ENCODE data around the gene ACAD10. TPM values are rescaled to one million over a fixed set of nuclear protein-coding genes. Genes with fewer than 3 reads are reported as not detected.

Gene ACAD10
- total and polyA plus RNA-seq, 2 of the 13 experiments (the other 11 are each of a cell fraction or from before 2014, with no cell fraction given): 15.2 to 16.3 TPM

GRCh38 chr12:111673503-111673902 lies 12.3 kb upstream of the ACAD10 start:
- 73% methylated on average over 3 of the region's 3 CpGs for WGBS (ENCODE audit: low lambda C conversion rate)
- Histone ChIP-seq H3K4me1 (ENCODE audit: insufficient read depth, low read length) (no peaks in the 10 kb centered on the region; the same call in 1 of the 2 replicates), H3K9me3 (ENCODE audit: low read length) (no peaks in the 10 kb centered on the region), H3K79me2 (ENCODE audit: insufficient read depth, low read length) (no peaks in the 10 kb centered on the region), H3K4me2 (ENCODE audit: low read depth, low read length) (no peak overlapping the region), H3K27ac (ENCODE audit: extremely low read length, insufficient read depth, low read length) (no peak overlapping the region), H3K27me3 (ENCODE audit: control insufficient read depth in 1 of 2, insufficient read depth in 2 of 2, low read length in 2 of 2) (no peaks in the 10 kb centered on the region; a peak in 1 of 5 replicates), H2AFZ (ENCODE audit: low read length) (no peak overlapping the region), H3K36me3 (replicated peaks in 1 of 2; ENCODE audit: control insufficient read depth in 1 of 2, insufficient read depth in 2 of 2, low read length in 2 of 2) (peaks cover 23 to 68% of the 10 kb centered on the region in 2 experiments), H3K9ac (ENCODE audit: insufficient read depth, low read depth, low read length) (no peak overlapping the region), H4K20me1 (ENCODE audit: insufficient read depth, low read length) (no peaks in the 10 kb centered on the region), H3K4me3 (replicated peaks in 1 of 3; ENCODE audit: insufficient read depth in 1 of 3, low read depth in 2 of 3, low read length in 3 of 3) (no peak overlapping the region)
- POLR2A ChIA-PET: interaction anchor here (1.2 kb wide), 1 partner anchor 12 kb away, joined by 5 read pairs; the partner anchor contains the start of genes ACAD10 and BRAP
- DNase-seq (ENCODE audit: low spot score): peak; percentile 31
- peak; percentile 67 for FAIRE-seq
- CTCF ChIA-PET (ENCODE audit: low intra/inter-chr PET ratio, low total read pairs): no interaction called here
- peak; percentile 50; the same call in 2 of the 3 replicates for ATAC-seq
- TF ChIP-seq, protein P1, sequence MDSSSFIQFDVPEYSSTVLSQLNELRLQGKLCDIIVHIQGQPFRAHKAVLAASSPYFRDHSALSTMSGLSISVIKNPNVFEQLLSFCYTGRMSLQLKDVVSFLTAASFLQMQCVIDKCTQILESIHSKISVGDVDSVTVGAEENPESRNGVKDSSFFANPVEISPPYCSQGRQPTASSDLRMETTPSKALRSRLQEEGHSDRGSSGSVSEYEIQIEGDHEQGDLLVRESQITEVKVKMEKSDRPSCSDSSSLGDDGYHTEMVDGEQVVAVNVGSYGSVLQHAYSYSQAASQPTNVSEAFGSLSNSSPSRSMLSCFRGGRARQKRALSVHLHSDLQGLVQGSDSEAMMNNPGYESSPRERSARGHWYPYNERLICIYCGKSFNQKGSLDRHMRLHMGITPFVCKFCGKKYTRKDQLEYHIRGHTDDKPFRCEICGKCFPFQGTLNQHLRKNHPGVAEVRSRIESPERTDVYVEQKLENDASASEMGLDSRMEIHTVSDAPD (CRISPR knock-in tag; IDR thresholded peaks at IDR 0.05): no peak
- TF ChIP-seq, protein P2, sequence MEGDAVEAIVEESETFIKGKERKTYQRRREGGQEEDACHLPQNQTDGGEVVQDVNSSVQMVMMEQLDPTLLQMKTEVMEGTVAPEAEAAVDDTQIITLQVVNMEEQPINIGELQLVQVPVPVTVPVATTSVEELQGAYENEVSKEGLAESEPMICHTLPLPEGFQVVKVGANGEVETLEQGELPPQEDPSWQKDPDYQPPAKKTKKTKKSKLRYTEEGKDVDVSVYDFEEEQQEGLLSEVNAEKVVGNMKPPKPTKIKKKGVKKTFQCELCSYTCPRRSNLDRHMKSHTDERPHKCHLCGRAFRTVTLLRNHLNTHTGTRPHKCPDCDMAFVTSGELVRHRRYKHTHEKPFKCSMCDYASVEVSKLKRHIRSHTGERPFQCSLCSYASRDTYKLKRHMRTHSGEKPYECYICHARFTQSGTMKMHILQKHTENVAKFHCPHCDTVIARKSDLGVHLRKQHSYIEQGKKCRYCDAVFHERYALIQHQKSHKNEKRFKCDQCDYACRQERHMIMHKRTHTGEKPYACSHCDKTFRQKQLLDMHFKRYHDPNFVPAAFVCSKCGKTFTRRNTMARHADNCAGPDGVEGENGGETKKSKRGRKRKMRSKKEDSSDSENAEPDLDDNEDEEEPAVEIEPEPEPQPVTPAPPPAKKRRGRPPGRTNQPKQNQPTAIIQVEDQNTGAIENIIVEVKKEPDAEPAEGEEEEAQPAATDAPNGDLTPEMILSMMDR (CRISPR knock-in tag; IDR thresholded peaks at IDR 0.05): peak; percentile 61
- no peak for TF ChIP-seq MYC (CRISPR knock-in tag; IDR thresholded peaks at IDR 0.05; ENCODE audit: borderline replicate concordance)
- no peak for TF ChIP-seq POLR2G (IDR thresholded peaks at IDR 0.05; ENCODE audit: low read depth, low read length)
- no peak for TF ChIP-seq ZEB1 (IDR thresholded peaks at IDR 0.05; ENCODE audit: insufficient replicate concordance, low read depth)
- TF ChIP-seq STAG1 (CRISPR knock-in tag; IDR thresholded peaks at IDR 0.05): peak; percentile 69
- no peak for TF ChIP-seq MAZ (IDR thresholded peaks at IDR 0.05; ENCODE audit: borderline replicate concordance, low read depth, low read length)
- no peak for TF ChIP-seq MAZ (CRISPR knock-in tag; IDR thresholded peaks at IDR 0.05; ENCODE audit: low read depth)
- peak; percentile 23; the same call in 1 of the 2 replicates for TF ChIP-seq SMC3 (IDR thresholded peaks at IDR 0.05; ENCODE audit: low read length)
- TF ChIP-seq ZNF614 (CRISPR knock-in tag; IDR thresholded peaks at IDR 0.05; ENCODE audit: borderline replicate concordance): no peak
- TF ChIP-seq CBX2 (IDR thresholded peaks at IDR 0.05; ENCODE audit: low read depth, low read length): no peak
- no peak for TF ChIP-seq CBX2 (CRISPR knock-in tag; IDR thresholded peaks at IDR 0.05; ENCODE audit: low read depth)
- in situ Hi-C loops (cut with HindIII; ENCODE audit: extremely low pct_ligation_motif_present, low pct_unique_long_range_greater_than_20kb): loop anchor here (10.0 kb wide), 1 partner anchor 279 kb away; no protein-coding TSS in a partner anchor
- intact Hi-C loops (cut with micrococcal nuclease; ENCODE audit: unreplicated experiment): loop anchor here (2.0 to 10.0 kb wide), 2 partner anchors 73 to 139 kb away; no protein-coding TSS in a partner anchor
- no TSS peak for BruUV-seq (replicated peaks)

Measured in HepG2 (cell line).